G401 (cell line): Measurements from ENCODE around the gene CSRNP2. TPM values are rescaled to one million over a fixed set of nuclear protein-coding genes. Genes with fewer than 3 reads are reported as not detected.

Experiments
- total RNA-seq: library from RNA; depleted of rRNA; stranded (reverse); fragments of >200 nt; shearing (Covaris generic); gene quantifications from 2 replicates; pipeline ENCODE4 v1.2.3, GENCODE V29; 2014; rRNA removed

The CSRNP2 gene
- total RNA-seq, 1 experiment from 2014 or later = 19.8 TPM

Other genes with a start within 250 kb of the CSRNP2 start
- not detected in 2 replicates for gene TMPRSS12, start 240.7 kb downstream of the CSRNP2 start, total RNA-seq
- gene HIGD1C, start 131.1 kb downstream of the CSRNP2 start, total RNA-seq = not detected in 2 replicates
- gene SLC11A2, start 57.2 kb downstream of the CSRNP2 start, total RNA-seq = 24.6 and 37.1 TPM in 2 replicates
- 47.9 and 63.2 TPM in 2 replicates for gene LETMD1, start 35.3 kb downstream of the CSRNP2 start, total RNA-seq
- gene TFCP2, start 89.5 kb upstream of the CSRNP2 start, total RNA-seq = 30.9 and 46.8 TPM in 2 replicates
- gene POU6F1, start 134.5 kb upstream of the CSRNP2 start, total RNA-seq = 0.98 and 4.1 TPM in 2 replicates
- gene DAZAP2, start 155.2 kb upstream of the CSRNP2 start, total RNA-seq = 88.8 and 94.2 TPM in 2 replicates
- 2.7 and 7.5 TPM in 2 replicates for gene SMAGP, start 186.8 kb upstream of the CSRNP2 start, total RNA-seq
- not detected in 2 replicates for gene BIN2, start 240.6 kb upstream of the CSRNP2 start, total RNA-seq